ENCODE measurements around the gene ZMYM4. TPM values are rescaled to one million over a fixed set of nuclear protein-coding genes. Genes with fewer than 3 reads are reported as not detected.

ZMYM4 gene
- total RNA-seq, 1 experiment from 2014 or later = 60.3 TPM

- DNase-seq (ENCODE audit: low spot score) (no peak), ATAC-seq (no peak)
- Mint-ChIP-seq H3K4me1 (peaks cover 12% of the 10 kb centered on the region), H3K36me3 (peaks cover 46% of the 10 kb centered on the region), H3K4me3 (no peak overlapping the region), H3K27me3 (ENCODE audit: low read depth) (no peaks in the 10 kb centered on the region), H3K9me3 (no peaks in the 10 kb centered on the region), H3K27ac (peak overlapping the region; percentile 90; the same call in 1 of the 2 replicates)
- TF ChIP-seq TEAD1 (CRISPR knock-in tag; IDR thresholded peaks at IDR 0.05) = no peak
- no peak for TF ChIP-seq SMAD3 (CRISPR knock-in tag; IDR thresholded peaks at IDR 0.05; ENCODE audit: borderline replicate concordance)
- CTCF ChIA-PET = interaction anchor here (1.5 to 1.8 kb wide), 2 partner anchors 12 to 19 kb away, joined by 5 to 8 read pairs; no protein-coding TSS in a partner anchor
- POLR2A ChIA-PET = no interaction called here
Measured at GRCh38 chr1:35432231-35432630, 163.7 kb downstream of the ZMYM4 start.

GRCh38 chr1:35433714-35434113 is 165.2 kb downstream of the ZMYM4 start:
- peaks cover 5% of the 10 kb centered on the region for H3K4me1 Mint-ChIP-seq
- no peak overlapping the region for H3K4me3 Mint-ChIP-seq
- ChIA-PET POLR2A (no interaction called here), CTCF (no interaction called here)
- no peak overlapping the region for H3K27ac Mint-ChIP-seq
- H3K9me3 Mint-ChIP-seq = no peaks in the 10 kb centered on the region
- no peak for ATAC-seq
- H3K36me3 Mint-ChIP-seq = peaks cover 54% of the 10 kb centered on the region
- no peak for TF ChIP-seq HMGA2 (CRISPR knock-in tag; IDR thresholded peaks at IDR 0.05)
- H3K27me3 Mint-ChIP-seq (ENCODE audit: low read depth) = no peaks in the 10 kb centered on the region
- DNase-seq (ENCODE audit: low spot score) = no peak

- H3K4me3 Mint-ChIP-seq = no peak overlapping the region
- TF ChIP-seq MAX (CRISPR knock-in tag; IDR thresholded peaks at IDR 0.05) (no peak), SP1 (CRISPR knock-in tag; conservative IDR thresholded peaks at IDR 0.05) (no peak), ZNF425 (CRISPR knock-in tag; conservative IDR thresholded peaks at IDR 0.05) (no peak), ZNF423 (CRISPR knock-in tag; IDR thresholded peaks at IDR 0.05) (no peak), E2F1 (CRISPR knock-in tag; IDR thresholded peaks at IDR 0.05) (no peak), ZNF263 (CRISPR knock-in tag; IDR thresholded peaks at IDR 0.05; ENCODE audit: low read depth) (no peak), TEAD1 (CRISPR knock-in tag; IDR thresholded peaks at IDR 0.05) (no peak), ATF1 (CRISPR knock-in tag; IDR thresholded peaks at IDR 0.05) (no peak), ZNF532 (CRISPR knock-in tag; IDR thresholded peaks at IDR 0.05; ENCODE audit: borderline replicate concordance) (no peak), FOXK1 (CRISPR knock-in tag; IDR thresholded peaks at IDR 0.05) (no peak), MXD4 (CRISPR knock-in tag; IDR thresholded peaks at IDR 0.05; ENCODE audit: borderline replicate concordance) (no peak), FOXP4 (CRISPR knock-in tag; IDR thresholded peaks at IDR 0.05) (no peak), SOX15 (CRISPR knock-in tag; IDR thresholded peaks at IDR 0.05) (no peak), HMGA2 (CRISPR knock-in tag; IDR thresholded peaks at IDR 0.05) (no peak), ZNF138 (CRISPR knock-in tag; conservative IDR thresholded peaks at IDR 0.05) (no peak), ZNF396 (CRISPR knock-in tag; IDR thresholded peaks at IDR 0.05; ENCODE audit: borderline replicate concordance) (no peak), ZSCAN18 (CRISPR knock-in tag; IDR thresholded peaks at IDR 0.05) (no peak)
- no peak overlapping the region for H3K27ac Mint-ChIP-seq
- no peak for DNase-seq (ENCODE audit: low spot score)
- peaks cover 5% of the 10 kb centered on the region for H3K4me1 Mint-ChIP-seq
- H3K36me3 Mint-ChIP-seq = peaks cover 60% of the 10 kb centered on the region
- POLR2A ChIA-PET = no interaction called here
- no peaks in the 10 kb centered on the region for H3K27me3 Mint-ChIP-seq (ENCODE audit: low read depth)
- no peaks in the 10 kb centered on the region for H3K9me3 Mint-ChIP-seq
- CTCF ChIA-PET = interaction anchor here (1.2 kb wide), 1 partner anchor 16 kb away, joined by 5 read pairs; no protein-coding TSS in a partner anchor
- no peak for ATAC-seq
Measured at GRCh38 chr1:35434703-35435102, 166.2 kb downstream of the ZMYM4 start.

All from WTC11 (cell line).